ENCODE measurements around the gene UBE2R2. TPM values are rescaled to one million over a fixed set of nuclear protein-coding genes. Genes with fewer than 3 reads are reported as not detected.
"Not testable (repeated sequence)": the region's sequence is repeated elsewhere in the genome, so short reads cannot be mapped to it uniquely, and the experiment has no call there.

UBE2R2 gene, protein sequence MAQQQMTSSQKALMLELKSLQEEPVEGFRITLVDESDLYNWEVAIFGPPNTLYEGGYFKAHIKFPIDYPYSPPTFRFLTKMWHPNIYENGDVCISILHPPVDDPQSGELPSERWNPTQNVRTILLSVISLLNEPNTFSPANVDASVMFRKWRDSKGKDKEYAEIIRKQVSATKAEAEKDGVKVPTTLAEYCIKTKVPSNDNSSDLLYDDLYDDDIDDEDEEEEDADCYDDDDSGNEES
- polyA plus RNA-seq (ENCODE audit: insufficient read length in 3 of 3): 10 to 100 TPM; 64.7 to 71.9 (median 69.5) TPM

DNA sequence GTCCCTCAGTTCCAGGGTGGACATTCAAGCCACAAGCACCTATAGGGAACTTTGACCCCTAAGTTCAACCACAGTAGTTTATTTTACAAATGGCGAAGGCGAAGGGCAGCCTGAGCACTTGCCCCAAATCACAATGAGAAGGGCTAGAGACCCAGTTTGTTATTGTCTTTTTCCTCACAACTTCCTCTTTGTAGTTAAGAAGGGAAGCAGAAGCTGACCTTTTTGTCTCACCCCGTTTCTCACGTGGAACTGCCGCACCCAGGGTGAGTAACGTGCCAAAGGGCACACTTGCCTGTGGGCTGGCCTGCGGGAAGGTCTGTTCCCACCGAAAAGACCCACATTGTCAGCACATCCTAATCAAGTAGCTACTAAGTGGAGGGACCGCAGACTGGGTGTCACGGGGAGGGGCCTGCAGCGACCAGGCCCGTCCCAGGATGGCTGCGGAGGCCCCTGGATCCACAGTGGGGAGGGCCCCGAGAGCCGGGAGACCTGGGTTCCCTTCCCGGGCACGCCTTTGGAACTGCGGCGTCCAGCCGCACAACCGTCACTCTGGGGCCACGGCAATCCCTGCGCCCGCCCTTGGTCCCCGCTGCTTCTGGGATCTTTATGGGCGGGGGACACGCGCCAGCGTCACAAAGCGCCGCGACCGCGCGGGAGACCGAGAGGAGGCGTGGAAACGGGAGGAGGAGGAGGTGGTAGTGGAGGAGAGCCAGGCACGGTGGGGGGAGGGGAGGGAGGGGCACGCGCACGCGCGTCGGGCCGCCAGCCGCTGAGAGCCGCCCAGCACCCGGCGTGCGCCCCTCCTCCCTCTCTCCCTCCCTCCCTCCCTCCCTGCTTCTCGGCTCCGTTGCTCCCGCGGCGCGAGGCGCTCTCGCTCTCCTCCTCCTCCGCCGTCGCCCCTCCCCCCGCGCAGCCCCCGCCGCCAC, at the start of gene UBE2R2:
Gene UBE2R2 (plus strand): TSS at position 834 of the 926 bp plus-strand sequence. CDS start 598 bp downstream, outside the sequence.
- DNase-seq (ENCODE audit: low read depth in 3 of 3, low spot score in 2 of 3): peak; percentile 82 to 89 (median 84)

DNA sequence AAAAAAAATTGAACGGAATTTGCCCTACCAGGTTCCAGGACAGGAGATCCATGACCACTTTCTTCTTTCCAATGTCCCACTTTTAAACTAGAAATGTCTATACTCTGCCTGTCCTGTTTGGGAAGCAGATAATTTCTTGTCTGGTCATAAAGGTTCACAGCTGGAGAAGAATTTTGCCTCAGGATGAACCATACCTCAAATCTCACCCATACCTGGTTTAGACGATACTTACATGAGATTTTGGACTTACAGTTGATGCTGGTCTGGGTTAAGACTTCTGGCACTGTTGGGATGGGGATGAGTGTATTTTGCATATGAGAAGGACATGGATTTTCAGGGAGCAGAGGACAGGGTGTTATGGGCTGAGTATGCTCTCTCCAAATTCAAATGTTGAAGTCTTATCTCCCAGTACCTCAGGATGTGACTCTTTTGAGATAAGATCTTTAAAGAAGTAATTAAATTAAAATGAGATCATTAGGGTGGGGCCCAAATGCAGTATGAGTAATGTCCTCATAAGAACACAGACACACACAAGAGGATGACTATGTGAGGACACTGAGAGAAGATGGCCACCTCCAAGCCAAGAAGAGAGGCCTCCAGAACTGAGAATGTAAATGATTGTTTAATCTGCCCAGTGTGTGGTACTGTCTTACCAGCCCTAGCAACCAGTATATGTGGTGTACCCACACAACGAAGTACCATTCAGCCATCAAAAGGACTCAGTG, 46.6 kb upstream of the UBE2R2 start:
- not testable (repeated sequence) for DNase-seq (ENCODE audit: low read depth in 3 of 3, low spot score in 2 of 3)

DNA sequence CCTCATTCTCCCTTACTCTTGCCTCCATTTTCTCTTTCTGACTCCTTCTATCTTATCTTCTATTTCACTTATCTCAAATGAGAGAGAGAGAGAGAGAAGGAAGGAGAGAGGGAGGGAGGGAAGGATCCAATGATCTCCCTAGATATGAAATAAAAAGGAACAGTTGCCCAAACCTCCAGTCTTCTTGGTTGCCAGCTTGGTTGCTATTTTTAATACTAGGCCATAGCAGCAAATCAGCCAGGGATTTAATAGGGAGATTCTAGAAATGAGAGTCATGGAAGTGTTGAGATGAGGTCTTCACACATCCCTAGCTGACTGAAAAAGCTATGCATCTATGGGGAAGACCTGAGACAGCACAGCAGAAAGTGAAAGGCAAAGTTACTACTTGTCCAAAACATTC, 43.8 kb upstream of the UBE2R2 start:
- not testable (repeated sequence) for DNase-seq (ENCODE audit: low read depth in 3 of 3, low spot score in 2 of 3)

DNA sequence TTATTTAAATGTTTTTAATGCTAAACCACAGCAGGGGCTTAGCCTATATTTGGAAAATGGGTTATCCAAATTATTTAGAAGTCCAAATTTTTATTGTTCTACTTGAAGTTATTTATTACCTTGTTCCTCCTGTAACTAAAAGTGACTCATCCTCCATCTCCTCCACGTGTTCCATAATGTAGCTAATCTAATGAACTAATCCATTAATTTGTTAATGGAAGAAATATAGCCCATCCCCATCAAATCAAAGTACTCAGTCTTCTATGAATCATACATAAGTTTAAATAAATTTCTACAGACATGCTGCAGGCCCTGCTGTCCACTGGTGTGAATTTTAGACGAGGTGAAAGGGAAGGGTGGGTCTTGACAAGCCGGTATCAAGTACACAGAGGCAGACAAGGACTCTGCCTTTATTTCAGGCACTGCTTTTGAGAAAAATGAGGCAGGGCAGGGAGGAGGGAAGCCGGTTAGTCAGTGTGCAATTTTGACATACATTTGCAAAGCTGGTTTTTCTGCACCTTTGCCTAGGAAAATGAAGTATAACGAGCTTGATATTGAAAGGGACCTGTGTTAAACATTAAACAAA, 42.8 kb upstream of the UBE2R2 start:
- DNase-seq (ENCODE audit: low read depth in 3 of 3, low spot score in 2 of 3): not testable (repeated sequence)

DNA sequence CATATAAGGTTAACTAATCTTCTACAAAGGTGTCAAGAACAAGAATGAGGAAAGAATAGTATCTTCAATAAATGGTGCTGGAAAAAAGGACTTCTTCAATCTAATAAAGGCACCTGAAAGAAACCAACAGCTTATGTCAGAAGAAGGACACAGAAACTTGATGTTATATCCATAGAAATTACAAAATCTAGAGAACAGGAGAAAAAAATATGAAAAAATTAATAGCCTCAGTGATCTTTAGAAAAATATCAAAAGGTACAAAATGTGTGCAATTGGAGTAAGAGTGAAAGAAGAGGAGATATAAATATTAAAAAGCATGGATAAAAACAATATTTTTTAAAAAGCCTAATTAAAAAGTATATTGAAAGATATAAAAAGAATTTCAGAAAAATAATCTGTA, 40.4 kb upstream of the UBE2R2 start:
- no peak for DNase-seq (ENCODE audit: low read depth in 3 of 3, low spot score in 2 of 3)

DNA sequence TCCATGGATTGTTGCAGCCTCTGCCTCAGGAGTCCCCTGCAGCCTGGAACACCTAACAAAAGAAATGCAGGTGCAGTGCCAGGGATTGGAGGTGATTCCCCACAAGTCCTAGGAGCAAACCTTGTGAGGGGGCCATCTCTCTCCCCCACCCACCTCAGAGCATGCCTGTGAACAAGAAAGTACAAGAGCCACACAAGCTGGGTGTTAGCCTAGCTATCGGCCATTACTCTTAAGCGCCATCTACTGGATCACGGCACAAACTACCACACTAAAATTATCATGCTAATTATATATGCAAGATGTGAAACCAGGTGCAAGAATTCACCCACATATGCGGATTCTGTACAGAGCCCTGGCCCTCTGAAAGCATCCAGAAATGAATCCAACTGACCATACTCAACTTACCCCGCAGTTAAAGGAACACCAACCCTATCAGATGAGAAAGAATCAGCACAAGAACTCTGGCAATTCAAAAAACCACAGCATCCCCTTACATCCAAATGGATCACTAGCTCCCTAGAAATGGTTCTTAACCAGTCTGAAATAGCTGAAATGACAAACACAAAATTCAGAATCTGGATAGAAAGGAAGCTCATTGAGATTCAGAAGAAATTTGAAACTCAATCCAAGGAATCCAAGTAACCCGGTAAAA, 38.1 kb upstream of the UBE2R2 start:
- peak; percentile 21 to 44 (median 29) for DNase-seq (ENCODE audit: low read depth in 3 of 3, low spot score in 2 of 3)

DNA sequence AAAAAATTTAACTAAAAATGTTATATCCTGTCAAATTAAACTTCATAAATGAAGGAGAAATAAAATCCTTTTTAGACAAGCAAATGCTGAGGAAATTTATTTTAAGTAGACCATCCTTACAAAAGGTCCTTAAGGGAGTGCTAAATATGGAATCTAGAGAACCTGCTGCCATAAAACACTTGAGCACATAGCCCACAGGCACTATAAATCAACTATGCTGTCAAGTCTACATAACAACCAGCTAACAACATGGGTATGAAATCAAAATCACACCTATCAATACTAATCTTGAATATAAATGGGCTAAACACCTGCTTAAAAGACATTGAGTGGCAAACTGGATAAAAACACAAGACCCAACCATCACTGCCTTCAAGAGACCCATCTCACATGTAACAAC, 36.7 kb upstream of the UBE2R2 start:
- DNase-seq (ENCODE audit: low read depth in 3 of 3, low spot score in 2 of 3): no peak

DNA sequence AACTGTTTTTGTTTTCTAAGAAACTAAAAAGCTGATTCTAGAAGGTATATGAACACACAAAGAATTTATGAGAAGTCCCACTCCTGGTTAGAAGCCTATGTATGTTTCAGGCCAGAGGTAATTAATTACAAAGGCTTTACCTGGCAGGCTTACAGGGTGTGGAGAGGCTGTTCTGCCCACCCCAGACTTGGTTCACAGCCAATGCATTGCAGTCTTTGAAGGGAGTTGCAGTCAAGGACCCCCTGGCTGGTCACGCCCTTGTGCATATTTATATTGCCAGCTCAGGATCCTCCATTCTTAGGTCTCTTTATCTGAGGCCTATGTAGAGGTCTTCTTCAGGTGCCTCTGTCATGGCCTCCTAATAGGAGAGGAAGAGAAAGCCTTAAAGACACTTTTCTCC, 35.2 kb upstream of the UBE2R2 start:
- DNase-seq (ENCODE audit: low read depth in 3 of 3, low spot score in 2 of 3): no peak

DNA sequence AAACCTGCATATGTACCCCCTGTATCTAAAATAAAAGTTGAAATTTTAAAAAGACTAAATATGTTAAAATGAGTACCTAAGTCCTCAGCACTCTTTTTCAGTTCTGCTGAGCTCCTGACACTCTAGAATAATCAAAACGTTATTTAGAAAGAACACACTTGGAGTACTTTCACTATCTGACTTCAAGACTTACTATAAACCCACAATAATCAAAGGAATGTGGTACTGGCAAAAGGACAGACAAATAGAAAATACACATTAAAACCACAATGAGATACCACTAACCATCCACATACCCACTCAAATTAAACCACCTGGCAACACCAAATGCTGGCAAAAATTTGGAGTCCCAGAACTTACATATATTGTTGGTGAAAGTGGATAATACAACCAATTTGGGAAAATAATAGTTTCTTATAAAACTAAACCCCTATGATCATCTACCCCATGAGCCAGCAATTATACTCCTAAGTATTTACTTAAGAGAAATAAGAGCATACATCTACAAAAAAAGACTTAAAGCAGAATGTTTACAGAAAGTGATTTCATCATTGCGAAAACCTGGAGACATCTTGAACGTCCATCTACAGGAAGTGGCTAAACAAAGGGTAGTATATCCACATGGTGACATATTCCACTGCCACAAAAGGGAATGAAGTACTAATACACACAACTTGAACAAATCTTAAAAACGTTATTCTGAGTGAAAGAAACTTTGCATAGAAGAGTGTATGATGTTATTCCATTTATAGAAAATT, 34.4 kb upstream of the UBE2R2 start:
- no peak for DNase-seq (ENCODE audit: low read depth in 3 of 3, low spot score in 2 of 3)

DNA sequence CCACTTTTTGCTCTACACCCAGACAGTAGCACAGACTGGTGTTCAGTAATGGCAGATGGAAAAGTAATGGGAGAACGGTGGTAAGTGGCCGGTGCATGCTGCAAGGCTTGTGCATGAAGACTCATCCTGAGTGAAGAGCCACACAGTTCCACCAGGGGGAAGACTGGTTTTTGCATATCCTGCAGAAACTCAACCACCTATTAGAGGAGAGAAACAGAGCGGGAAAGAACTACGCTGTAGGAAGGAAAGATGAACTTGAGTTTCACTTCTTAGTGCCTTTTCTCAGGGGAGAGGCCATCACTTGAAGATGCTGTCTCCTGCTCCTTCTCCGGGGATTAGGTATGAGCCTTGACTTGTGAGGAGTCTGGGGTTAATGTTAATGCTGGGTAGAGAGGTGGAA, 31.0 kb upstream of the UBE2R2 start:
- no peak for DNase-seq (ENCODE audit: low read depth in 3 of 3, low spot score in 2 of 3)

DNA sequence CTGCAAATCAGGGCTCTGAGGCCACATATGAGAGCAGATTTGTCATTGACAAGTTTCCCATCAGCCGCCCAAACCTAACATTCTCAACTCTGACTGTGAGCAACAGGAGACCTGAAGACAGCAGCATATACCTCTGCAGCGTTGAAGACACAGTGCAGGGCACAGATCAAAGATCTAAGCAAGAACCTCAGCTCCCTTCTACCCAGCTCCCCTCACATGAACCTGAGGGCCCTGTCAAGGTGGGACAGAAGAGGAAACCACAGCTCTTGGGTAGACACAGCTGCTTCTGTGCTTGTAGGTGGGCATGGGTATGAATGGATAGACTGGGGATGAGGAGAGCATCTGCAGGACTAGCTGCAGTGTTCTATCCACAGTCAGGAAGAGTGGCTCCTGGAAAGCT, 30.3 kb upstream of the UBE2R2 start:
- no peak for DNase-seq (ENCODE audit: low read depth in 3 of 3, low spot score in 2 of 3)

DNA sequence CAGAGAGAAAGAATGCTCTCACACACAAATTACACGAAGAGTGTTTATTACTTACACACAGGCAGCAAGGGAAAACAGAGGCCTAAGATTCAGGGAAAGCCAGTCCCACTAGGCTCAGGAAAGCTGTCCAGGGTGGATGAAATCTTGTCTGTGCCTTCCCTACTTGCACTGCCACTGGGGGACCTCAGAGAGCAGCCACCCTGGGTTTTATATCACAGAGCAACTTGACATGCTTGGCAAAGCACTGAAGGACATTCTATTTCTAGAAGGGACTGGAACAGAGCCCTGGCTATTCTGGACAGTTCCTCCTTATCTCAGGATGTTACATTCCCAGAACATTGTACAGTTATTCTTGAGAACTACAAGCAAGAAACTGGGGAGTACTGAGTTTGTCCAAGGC, 29.1 kb upstream of the UBE2R2 start:
- DNase-seq (ENCODE audit: low read depth in 3 of 3, low spot score in 2 of 3): no peak

DNA sequence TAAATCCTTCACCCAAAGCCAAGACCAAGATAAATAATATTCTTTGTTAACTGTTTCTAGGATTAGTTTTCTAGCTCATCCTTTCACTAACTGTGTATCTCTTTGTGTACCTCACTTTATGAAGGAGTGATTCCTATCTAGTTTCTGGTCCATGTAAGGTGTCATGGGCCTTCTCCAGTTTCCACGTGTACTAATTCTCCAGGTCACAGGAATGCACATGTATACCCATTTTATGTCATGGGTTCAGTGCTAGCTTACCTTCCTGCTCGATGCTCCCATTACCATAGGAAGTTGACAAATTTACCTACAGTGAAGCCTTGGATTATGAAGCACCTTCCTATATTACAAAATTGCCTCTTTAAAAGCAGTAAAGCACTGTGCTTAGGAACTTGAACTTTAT, 27.5 kb upstream of the UBE2R2 start:
- not testable (repeated sequence) for DNase-seq (ENCODE audit: low read depth in 3 of 3, low spot score in 2 of 3)

DNA sequence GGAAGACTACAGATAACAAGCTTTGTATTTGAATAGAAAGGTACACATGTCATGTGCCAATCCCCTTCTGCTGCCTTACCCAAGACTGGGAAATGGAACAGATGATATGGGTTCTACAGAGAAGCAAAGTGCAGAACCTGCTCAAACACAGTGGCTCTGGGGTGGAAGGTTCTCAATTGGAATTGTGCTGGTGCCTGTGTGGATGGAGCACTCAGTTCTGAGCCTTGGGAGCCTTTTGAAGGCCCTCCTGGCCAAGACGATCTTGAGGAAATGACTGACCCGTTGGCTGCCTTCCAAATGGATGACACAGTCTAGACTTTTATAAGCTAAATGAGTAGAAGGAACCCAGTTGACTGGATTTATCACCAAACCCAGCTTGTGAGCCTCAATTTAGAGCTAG, 25.8 kb upstream of the UBE2R2 start:
- no peak for DNase-seq (ENCODE audit: low read depth in 3 of 3, low spot score in 2 of 3)

DNA sequence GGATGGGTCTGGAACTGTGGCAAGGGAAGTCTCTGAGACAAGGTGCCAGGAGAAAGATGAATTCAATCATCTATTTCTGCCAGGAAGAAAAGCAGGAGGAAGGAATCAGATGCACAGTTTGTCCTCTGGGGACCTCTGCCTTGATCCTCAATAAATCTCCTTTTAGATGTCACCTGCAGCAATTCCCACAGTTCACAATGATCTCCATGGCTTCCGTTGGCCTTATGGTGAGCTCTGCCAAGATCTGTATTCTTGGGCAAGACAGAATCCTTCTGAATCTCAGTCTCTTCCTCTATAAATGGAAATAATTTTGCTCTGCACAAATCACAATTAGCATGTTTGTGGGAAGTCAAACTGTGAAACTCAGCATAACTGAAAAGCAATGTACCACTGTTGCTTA, 23.5 kb upstream of the UBE2R2 start:
- not testable (repeated sequence) for DNase-seq (ENCODE audit: low read depth in 3 of 3, low spot score in 2 of 3)

DNA sequence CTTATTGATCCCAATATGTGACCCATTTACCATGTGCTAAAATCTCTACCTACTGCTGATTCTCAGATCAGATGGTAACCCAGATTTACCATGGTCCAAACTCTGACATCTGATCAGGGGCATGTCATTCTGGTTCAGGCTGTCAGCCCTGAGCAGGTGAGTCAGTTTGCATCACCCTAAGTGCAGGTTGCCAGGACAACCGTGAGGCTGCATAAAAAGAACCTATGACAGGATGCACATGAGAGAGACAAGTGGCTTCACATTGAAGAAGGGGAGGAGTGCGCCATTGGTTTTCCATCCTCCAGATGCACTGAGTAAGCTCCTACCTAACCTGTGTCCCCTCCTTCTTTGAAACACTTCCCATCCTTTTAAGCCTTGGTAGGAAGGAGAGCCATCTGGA, 22.4 kb upstream of the UBE2R2 start:
- DNase-seq (ENCODE audit: low read depth in 3 of 3, low spot score in 2 of 3): no peak

DNA sequence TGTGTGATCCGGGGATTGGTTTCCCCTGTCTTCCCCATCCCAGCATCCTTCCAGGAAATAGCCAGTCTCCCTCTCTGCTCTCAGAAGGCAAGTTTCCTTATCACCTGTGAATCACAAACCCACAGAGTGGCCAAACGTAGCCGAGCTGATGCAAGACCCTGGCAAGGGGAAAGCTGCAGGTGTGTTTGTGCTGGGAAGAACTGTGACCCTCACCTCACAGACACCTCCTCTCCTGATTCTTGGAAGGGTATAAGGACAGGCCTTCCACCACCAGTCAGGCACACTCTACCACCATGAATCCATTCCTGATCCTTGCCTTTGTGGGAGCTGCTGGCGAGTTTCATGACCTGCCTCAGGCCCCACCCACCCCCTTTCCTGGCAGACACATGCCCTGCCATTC, 21.7 kb upstream of the UBE2R2 start, which contains the start of gene PRSS3:
Gene PRSS3 (plus strand): TSS at position 281 of the 400 bp plus-strand sequence. CDS start 13 bp downstream, at position 294.
- no peak for DNase-seq (ENCODE audit: low read depth in 3 of 3, low spot score in 2 of 3)

DNA sequence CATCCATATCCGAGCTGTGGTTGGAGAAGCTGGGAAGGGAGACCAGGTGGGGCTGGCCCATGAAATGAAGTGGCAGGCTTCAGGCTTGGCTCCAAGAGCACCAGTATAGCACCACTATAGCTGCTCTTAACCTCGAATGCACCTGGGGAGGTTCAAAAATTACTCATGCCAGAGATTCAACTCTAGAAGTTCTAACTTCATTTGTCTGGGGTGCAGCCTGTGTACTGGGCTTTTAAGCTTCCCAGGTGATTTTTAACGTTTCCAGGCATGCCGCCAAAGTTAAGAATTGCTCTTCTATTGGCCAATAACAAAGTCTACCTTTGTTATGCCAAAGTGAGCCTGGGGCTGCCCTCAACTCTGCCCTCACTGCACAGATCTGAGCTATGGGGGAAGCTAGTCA, 21.1 kb upstream of the UBE2R2 start:
- DNase-seq (ENCODE audit: low read depth in 3 of 3, low spot score in 2 of 3): no peak

DNA sequence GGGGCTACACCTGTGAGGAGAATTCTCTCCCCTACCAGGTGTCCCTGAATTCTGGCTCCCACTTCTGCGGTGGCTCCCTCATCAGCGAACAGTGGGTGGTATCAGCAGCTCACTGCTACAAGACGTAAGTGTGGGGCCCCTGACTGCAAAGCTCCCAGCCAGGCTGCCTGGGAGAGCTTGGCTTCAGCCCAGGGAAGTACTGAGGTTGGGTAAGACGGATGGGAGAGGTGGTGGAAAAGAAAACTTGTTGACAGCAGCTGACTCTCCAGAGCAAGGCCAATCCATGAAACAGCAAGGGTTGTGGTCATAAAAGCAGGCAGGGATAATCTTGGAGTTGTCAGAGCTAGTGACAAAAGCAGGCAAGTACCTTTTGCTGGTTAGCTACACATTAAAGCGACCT, 20.3 kb upstream of the UBE2R2 start:
- DNase-seq (ENCODE audit: low read depth in 3 of 3, low spot score in 2 of 3): not testable (repeated sequence)
